ENCODE data around the gene GTF2F2.
A peak's percentile ranks its signal among the peaks of the same experiment; 100 is the strongest.

GTF2F2 gene, protein sequence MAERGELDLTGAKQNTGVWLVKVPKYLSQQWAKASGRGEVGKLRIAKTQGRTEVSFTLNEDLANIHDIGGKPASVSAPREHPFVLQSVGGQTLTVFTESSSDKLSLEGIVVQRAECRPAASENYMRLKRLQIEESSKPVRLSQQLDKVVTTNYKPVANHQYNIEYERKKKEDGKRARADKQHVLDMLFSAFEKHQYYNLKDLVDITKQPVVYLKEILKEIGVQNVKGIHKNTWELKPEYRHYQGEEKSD

DNA sequence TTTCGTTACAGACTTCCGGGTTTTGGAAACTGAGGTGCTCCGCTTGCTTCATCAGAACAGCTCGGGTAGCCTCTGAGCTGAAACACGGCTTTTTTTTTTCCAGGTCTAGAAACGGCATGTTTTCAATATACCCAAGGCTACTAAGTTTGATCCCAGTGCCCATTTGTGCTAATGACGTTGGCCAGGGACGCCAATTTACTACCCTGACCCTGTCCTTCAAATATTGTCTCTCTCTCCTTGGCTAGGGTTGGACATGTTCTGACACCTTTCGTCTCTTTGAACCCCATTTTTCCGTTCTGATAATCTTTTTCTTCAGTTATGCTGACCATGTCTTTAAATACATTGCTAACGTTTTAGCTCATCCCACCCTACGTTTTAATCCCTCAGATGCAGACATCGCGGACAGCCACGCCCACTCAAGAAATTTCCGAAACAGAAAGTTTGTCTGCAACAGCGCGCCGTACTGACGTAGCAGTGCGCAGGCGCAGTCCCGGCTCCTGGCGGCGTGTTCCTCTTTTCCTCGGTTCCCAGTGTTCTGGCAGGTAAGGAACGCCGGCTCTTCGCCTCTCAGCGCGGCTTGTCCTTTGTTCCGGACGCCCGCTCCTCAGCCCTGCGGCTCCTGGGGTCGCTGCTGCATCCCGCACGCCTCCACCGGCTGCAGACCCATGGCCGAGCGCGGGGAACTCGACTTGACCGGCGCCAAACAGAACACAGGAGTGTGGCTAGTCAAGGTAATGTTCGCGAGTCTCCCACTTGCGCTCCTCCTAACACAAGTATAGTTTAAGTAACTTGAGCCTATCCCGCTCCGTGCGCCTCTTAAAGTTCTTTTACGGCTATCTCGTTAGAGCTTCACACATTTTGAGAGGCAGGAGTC is at the start of gene GTF2F2:
Gene GTF2F2 (plus strand): TSS at position 520 of the 874 bp plus-strand sequence. CDS start 146 bp downstream, at position 666.
- DNase-seq, result peak; percentile 65 to 85

DNA sequence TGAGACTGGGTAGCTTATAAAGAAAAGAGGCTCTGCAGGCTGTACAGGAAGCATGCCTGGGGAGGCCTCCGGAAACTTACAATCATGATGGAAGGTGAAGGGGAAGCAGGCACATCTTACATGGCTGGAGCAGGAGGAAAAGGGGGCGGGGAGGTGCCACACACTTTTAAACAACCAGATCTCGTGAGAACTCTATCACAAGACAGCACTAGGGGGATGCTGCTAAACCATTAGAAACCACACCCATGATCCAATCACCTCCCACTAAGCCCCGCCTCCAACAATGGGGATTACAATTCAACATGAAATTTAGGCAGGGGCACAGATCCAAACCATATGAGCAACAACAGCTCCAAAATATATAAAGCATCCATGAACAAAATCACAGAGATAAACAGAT is 46.5 kb upstream of the GTF2F2 start:
- DNase-seq, result no peak

DNA sequence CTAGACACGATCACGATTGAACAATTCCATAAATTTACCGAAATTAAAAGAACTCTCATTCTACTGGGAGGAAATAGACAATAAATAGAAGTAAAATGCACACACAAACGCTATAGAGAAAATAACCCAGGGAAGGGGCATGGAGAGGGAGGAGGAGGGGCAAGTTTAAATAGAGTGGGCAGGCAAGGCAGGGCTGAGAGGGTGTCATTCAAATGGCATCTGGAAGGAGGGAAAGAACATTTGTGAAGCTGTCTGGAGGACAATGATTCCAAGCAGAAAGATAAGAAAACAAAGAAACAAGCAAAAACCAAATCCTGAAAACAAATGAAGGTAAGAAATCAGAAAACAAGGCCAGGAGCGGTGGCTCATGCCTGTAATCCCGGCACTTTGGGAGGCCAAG is 45.6 kb upstream of the GTF2F2 start:
- no peak for DNase-seq

DNA sequence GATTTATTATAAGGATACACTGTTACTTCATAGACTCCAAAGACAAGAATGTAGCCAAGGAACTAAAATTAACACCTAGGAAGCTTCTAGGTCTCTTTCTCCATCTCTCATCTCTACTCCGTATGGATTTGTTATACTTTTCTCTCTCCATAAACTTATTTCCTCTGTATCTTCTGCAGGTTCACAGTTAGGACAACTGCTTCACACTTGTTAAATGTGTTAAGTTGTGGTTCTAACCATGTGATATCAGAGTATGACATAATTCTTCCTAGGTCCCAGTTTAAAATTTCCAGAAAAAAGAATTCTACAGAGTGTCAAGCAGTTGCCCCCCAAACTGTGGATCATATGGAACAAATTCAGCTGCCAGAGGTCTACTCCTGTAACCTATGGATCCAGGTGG is 42.3 kb upstream of the GTF2F2 start:
- DNase-seq, result no peak

DNA sequence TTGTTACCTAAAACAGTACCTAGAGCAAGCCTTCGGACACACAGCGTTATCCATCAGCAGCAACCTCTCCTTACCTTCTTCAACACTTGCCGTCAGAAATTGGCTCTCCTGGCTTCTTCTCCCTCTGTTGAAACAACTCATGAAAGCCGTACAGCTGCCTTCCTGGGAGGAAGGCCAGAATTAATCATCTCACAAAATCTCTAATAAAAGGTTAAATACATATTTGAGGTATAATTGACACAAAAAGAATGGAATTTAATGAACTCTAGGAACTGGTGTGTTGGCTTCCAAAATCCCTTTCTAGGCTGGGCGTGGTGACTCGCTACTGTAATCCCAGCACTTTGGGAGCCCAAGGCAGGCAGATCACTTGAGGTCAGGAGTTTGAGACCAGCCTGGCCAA is 37.3 kb upstream of the GTF2F2 start:
- DNase-seq, result no peak

DNA sequence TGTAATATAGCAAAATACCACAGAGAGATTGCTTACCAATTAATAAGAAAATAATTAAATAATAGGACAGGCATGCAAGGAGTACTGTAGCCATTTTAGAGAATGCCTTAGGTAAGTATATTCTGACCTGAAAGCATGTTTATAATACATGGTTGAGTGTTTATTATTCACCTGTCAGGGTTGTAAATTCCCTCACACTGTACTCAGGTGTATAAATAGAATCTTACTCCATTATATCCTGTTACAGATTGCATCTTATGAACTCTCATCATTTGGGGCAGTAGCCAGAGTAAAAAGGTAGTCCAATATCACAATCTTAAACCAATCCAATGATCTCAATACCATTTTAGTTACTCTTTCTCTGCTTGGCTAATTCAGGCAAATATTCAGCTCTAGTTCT is 35.8 kb upstream of the GTF2F2 start:
- DNase-seq, result no peak

DNA sequence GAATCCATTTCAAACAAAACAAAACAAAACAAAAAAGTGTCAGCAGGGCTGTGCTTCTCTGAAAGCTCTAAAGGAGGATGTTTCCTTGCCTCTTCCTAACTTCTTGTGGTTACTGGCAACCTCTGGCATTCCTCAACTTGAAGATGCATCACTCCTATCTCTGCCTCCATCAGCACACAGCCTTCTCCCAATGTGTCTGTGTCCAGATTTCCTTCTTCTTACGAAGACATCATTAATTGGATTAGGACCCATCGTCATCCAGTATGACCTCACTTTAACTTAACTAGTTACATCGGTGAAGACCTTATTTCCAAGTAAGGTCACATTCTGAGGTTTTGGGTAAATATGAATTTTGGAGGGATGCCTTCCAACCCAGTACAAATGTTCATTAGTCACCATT is 33.8 kb upstream of the GTF2F2 start:
- no peak for DNase-seq

DNA sequence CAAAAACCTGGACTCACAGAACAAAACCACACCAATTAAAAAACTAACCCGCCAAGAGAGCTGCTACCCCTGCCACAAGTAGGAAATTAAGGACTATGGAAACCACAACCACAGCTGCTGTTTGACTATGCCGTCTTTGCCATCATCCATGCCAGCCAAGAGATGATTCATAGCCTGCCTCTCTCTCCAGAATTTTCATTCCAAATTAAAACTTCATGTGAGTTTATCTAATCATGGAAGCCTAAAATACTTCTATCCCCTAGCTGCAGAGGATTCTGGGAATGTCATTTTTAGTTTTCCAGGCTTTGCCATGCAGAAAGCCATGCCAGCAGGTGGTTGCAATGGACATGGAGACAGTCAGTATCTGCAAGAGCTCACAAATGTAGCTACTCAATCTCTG is 27.6 kb upstream of the GTF2F2 start:
- peak in 1 of 2 donors; percentile 64 for DNase-seq

DNA sequence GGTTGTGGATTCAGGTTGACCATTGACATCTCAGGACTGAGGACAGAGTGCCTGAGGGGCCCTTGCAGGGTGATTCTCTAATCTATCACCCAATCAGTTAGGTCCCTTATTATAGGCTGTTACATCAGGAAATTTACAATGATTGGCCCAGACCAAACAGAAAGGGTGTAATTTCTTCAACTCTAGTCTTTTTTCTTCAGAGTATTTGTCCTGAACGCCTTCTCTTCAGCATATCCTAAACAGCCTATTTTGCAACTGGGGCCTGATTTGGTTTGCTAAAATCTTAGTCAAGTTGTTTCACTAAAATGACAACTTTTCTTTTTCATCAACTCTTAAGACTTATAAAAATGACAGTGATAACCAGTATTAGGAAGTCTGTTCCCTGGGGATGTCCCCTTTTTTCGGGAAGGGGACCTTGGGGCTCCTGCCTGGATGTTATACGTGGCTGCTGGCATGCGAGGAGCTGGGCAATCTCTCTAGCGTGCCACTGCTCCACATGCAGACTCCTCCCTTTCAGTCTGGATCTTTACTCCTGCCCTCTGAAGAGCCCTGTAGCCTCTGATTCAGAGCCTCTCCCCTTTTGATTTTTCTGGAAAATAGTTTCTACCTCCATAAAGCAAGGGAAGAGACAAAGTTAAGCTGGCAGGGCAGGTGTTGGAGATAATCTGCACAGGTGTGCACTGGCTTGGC is 19.6 kb upstream of the GTF2F2 start:
- no peak for DNase-seq

DNA sequence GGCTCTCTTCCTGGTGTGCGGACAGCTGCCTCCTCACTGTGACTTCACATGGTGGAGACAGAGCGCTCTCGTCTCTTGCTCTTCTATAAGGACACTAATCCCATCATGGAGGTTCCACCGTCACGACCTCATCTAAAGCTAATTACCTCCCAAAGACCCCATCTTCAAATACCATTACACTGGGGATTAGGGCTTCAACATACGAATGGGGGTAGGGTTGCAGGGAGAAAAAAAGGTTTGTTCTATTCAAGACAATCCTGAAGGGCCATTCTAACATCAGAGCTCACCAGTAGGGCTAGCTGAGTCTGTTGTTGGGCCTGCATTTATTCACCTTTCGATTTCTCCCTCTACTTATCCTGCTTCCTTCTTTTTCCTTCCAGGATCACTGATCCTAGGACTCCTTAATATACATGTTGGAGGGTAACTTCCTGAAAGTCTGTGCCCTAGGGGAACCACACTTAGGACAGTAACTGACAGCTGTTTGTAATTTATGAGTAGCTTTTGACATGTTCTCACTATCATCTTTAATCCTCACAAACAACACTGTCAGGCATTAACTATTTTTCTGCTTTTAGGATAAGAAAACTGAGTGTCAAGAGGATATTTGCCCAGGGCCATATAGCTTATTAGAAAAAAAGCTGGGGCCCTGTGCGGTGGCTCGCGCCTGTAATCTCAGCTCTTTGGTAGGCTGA is 18.8 kb upstream of the GTF2F2 start:
- DNase-seq, result no peak

DNA sequence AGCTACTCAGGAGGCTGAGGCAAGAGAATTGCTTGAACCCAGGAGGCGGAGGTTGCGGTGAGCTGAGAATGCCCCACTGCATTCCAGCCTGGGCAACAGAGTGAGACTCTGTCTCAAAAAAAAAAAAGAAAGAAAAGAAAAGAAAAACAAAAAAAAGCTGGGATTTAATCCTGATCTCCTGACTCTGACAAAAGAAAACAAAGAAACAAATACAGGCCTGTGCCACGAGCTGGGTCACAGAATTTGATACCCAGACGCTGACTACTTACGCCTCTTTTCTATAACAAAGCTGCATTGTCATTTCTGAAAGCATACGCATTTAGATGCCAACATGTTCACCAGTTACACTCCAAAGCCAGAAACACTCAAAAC is 18.2 kb upstream of the GTF2F2 start:
- DNase-seq, result peak; percentile 42 to 87

DNA sequence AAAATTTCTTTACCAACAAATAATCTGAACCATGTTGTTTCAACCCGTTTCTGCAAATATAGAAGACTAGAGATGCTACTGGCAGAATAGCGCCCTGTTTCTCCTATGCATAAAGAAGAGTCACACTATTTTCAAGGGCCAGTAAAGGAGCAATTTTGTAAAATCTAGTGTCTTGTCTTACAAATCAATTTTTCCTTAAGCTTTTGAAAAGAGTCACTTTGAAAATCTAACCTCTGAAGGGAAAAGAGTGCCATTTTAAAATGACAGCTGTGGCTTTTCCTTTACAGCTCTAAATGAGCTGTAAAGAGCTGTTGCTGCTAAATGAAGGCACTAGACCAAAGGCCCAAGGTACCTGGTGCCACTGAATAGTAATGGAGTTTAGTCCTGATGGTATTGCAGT is 16.9 kb upstream of the GTF2F2 start:
- no peak for DNase-seq

DNA sequence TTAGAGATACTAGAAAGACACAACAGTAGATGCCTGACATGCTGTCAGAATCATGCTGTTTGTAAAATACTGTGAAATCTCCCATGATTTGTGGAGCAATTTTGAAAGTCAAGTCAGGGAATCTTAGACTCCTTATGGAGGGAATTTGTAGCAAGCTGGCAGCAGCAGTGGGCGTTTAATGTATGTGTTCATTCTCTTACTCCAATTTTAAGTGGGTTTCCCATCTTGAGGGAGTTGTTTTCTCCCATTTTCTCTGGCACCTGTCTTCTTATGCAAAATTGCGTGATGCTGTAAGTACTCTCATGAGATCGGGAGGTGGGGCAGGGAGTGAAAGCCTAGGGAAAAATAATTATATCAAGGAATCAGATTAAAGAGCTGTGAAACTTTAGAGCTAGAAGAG is 16.0 kb upstream of the GTF2F2 start:
- no peak for DNase-seq

DNA sequence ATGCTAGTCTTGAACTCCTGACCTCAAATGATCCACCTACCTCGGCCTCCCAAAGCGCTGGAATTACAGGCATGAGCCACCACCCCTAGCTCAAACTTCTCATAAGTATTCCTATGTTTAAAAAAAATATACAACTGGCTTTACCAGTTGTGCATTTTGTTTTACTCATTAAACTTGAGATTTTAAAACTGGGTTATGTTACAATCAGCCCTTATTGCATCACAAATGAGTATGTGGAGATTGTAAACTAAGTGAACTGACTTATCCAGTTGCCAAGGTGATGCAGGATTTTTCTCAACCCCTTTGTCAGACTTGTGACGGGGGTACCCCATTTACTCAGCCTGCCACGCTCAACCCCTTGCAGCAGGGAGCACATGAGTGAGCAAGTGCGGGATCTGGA is 14.4 kb upstream of the GTF2F2 start:
- no peak for DNase-seq

DNA sequence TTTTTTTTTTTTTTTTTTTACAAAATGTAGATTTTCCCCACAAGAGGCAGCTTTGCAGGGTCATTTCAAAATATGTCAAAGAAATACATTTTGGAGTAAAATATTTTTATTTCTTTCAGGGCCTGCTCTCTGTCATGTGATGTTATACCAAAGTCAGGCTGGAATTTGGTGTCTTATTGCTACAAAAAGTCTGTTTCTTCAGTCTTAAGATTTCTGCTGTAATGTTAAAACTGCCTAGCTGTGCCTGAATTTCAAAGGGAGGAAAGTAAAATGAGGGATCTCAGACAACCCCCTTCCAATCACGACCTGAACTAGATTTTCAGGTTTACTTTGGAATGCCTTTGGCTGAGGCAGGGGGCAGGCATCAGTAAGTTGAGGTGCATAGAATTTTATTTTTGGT is 12.8 kb upstream of the GTF2F2 start:
- DNase-seq, result no peak

DNA sequence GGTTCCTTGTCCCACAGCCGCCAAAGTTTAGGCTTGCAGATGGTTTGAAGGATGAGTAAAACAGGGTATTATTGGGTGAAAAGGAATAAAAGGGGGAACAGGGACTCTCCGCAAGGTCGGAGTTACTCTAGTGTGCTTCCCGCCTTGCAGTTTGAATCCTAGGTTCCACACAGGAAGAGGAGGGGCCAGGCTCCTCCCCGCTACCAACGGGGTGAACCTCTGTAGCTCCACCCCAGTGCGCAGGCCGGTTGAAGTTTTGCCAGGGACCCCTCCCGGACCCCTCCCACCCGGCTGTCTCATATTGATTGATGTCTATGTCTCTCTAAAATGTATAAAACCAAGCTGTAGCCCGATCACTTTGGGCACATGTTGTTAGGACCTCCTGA is 11.6 kb upstream of the GTF2F2 start:
- no peak for DNase-seq

DNA sequence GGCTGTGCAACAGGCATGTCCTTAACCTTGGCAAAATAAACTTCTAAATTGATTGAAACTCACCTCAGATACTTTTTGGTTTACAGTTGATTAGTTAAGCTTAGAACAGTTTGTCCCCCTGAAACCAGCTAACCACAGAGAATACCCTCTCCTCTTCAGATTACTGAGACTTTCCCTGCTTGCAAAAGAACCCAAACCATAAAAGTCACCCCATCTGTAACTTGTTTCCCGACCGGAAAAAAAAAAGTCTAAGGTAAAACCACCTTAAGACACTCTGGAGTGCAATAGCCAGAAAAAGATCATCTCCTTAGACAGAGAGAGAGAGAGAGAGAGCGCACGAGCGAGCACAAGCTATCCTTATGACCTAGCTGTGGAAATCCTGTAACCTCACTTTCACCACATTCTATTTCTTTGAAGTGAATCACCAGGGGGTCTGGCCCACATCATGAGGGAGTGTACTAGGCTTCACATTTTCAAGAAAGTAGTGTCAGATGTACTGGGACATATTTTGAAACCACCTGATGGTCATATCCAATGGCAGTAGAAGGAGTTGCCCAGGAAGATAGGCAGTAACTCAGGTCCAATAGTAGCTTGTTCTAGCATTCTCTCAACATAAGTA is 11.1 kb upstream of the GTF2F2 start:
- DNase-seq, result no peak

DNA sequence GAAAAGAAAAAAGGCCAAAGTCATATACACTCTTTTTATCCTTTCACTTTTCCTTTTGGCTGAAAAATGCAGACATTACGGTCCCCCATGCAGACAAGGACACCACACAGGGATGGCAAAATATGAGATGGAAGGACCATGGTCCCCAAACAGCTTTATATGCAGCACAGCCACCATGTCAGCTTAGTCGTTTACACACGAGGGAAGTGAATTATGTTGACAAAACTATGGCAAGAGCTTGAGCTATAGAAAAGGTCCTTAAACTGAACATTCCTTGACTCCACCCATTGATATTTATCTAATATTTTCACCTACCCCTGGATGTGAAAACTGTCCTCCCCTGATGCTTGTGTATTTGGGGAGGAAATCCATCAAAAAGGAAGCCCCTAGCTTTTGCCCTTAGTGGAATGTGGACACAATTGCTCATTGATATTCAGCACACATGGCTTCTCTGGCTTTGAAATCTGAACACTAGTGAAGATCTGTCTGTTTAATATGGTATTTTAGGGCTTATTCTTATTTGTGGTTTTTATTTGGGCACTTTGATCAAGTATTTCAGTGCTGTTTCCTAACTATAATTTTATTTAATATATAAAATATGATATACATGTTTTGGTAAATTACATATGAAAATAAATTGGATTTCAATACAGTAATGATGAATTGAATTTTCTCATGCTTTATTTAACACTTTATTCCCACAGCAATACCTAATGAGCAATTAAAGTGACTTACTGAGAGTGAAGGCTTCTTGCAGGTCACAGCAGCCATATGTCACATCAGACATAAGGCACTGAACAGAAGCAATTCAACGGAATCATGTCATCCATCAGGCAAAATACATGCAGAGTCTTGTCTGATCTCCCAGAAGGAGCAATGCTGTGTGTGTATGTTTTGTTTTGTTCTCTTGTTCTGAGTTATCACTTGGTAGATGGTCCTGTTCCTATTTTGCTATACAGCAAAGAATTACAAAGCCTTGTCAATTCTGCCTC is 6.8 kb upstream of the GTF2F2 start:
- no peak for DNase-seq

DNA sequence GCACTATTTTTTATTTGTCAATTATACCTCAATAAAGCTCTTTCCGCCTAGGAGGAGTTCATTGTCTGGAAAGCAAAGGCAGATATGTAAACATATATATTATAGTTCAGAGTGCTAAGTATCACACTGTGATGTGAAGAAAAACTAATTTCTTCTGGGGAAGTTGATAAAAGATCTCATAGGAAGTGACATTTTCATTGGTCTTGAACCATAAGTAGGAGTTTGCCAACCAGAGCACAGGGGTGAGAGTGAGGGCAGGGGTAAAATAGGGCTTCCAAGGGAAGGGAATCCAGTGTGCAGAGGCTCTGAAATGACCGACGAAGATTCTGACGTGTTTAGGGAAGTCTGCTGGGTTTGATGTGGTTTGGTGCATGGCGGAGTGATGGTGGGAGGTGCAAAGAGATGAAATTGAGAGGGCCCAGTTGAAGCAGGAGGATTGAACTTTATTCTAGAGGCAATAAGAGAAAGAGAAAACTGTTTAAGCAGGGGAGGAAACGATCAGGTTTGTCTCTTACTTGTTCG is 780 bp upstream of the GTF2F2 start:
- DNase-seq, result no peak

DNA sequence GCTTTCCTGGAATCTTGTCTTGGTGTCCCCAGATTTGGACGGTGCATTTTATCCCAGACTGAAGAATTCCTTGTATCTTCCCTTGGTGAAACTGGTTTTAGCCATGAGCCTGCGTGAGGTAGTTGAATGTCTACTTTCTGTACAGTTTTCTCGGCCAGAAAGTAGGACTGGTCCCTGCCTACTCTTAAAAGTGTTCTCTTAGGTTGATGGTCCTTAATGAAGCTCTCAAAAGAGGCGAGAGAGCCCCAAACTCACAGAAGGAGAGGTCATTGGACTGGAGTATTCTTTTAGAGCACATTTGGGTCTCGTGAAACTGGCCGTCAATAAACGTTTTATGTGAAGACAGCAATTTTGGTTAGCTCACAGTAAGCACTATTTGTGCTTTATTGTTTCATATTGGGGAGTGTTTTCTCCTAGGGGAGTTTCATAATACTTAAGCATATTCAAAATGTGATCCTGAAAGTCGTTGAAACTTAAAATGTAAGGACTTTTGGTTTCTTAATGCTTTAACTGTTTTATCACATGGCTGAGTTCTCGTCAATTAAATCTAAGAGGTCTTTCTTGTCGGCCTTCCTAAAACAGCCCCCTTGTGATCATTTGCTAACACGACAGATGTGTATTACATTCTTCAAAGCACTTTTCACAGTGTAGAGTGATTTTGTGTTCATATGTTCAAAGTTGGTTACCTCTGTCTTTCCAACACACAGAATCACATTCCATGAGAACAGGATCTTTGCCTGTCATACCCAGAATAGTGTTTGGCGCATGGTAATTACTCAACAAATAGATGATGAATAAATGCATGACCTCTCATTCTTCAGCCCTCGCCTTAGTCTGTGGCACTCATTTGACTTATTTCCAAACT is 889 bp downstream of the GTF2F2 start:
- DNase-seq, result no peak

Measured in hippocampal formation (tissue), 2 donors.